Cardiac fibroblast (primary cell): ENCODE data around the gene C1orf87.

Experiments
- DNase-seq, 2 donors: peaks; one replicate each; pipeline versions ENCODE4 v3.0.0 to v3.0.0-alpha.2; 2010; ENCODE audit warnings: low read depth in 2 of 2
- H3K4me3 ChIP-seq, 2 donors: replicated peaks in 1 of 2; 1 replicate in 1 of 2; 2 replicates in 1 of 2; pipeline ENCODE4 v1.5.1; 2011; ENCODE audit warnings: low read depth in 2 of 2, low read length in 2 of 2, mild to moderate bottlenecking in 2 of 2, moderate library complexity in 1 of 2
- CTCF ChIP-seq: IDR thresholded peaks from one replicate; pipeline ENCODE4 v1.5.1; 2011; ENCODE audit warnings: low read depth, mild to moderate bottlenecking, low read length, inconsistent platforms

The C1orf87 gene

GRCh38 chr1:60073605-60074278 lies at the start of gene C1orf87:
C1orf87 (minus strand) TSS chr1:60073770; CDS start chr1:60072643, 1,127 bp downstream.
- H3K4me3 ChIP-seq = no peak within 1 kb of the TSS
- no peak for TF ChIP-seq CTCF
- no peak for DNase-seq

GRCh38 chr1:60118085-60118484 lies 44.5 kb upstream of the C1orf87 start:
- TF ChIP-seq CTCF = no peak
- no peak for DNase-seq

GRCh38 chr1:60114745-60115318 lies 41.3 kb upstream of the C1orf87 start:
- H3K4me3 ChIP-seq = no peak overlapping the region
- no peak for DNase-seq
- no peak for TF ChIP-seq CTCF

More at GRCh38 chr1:60118085-60118484, 44.5 kb upstream of the C1orf87 start:
- no peak overlapping the region for H3K4me3 ChIP-seq

- no peak for TF ChIP-seq CTCF
- no peak for DNase-seq
- no peak overlapping the region for H3K4me3 ChIP-seq
These were observed 40.0 kb upstream of the C1orf87 start for GRCh38 chr1:60113596-60113995.

GRCh38 chr1:60113028-60113427 lies 39.5 kb upstream of the C1orf87 start:
- no peak for TF ChIP-seq CTCF
- no peak for DNase-seq
- H3K4me3 ChIP-seq = no peak overlapping the region

- TF ChIP-seq CTCF = no peak
- H3K4me3 ChIP-seq = no peak overlapping the region
- DNase-seq = no peak
These were observed 38.1 kb upstream of the C1orf87 start for GRCh38 chr1:60111716-60112115.
